Fibroblast of skin of left biceps (primary cell): ENCODE results near the gene TRPC5OS.

Source experiments
- DNase-seq, 2 experiments: peaks; one replicate each; pipeline ENCODE4 v3.0.0-alpha.2; 2013; ENCODE audit warnings: low read depth in 2 of 2

Gene TRPC5OS

GRCh38 chrX:111896148-111896547 lies 20.2 kb downstream of the TRPC5OS start:
- no peak for DNase-seq

GRCh38 chrX:111914398-111915090 lies 38.6 kb downstream of the TRPC5OS start:
- DNase-seq = no peak

- no peak for DNase-seq
These were observed 41.6 kb downstream of the TRPC5OS start for GRCh38 chrX:111917591-111917990.

- no peak for DNase-seq
These were observed 52.5 kb downstream of the TRPC5OS start for GRCh38 chrX:111928456-111928855.
